Stimulated activated effector memory CD8-positive, alpha-beta T cell treated with anti-CD3 and anti-CD28 coated beads, Interleukin-12 subunit alpha, Interleukin-12 subunit beta, amount 100 ng/mL, for 72 hours (primary cell): Measurements from ENCODE around the gene NPAS3.

Experiments
- ATAC-seq: fragments of 150-1000 bp; cut with Tn5 transposase; 2 replicates; pipeline ENCODE4 v1.10.0; 2021
- DNase-seq, 2 donors: peaks; one replicate each; pipeline ENCODE4 v3.0.0; 2021 to 2022; ENCODE audit warnings: low spot score in 2 of 2
- H3K27ac Mint-ChIP-seq: one replicate; pipeline ENCODE4 v1.8.0; 2022; ENCODE audit warnings: mild to moderate bottlenecking, mixed read lengths
- H3K36me3 Mint-ChIP-seq: one replicate; pipeline ENCODE4 v1.8.0; 2022; ENCODE audit warnings: mild to moderate bottlenecking, mixed read lengths
- H3K4me1 Mint-ChIP-seq: one replicate; pipeline ENCODE4 v1.8.0; 2022; ENCODE audit warnings: mixed read lengths
- H3K4me3 Mint-ChIP-seq: one replicate; pipeline ENCODE4 v1.8.0; 2022; ENCODE audit warnings: mild to moderate bottlenecking, mixed read lengths
- H3K9me3 Mint-ChIP-seq: one replicate; pipeline ENCODE4 v1.8.0; 2022; ENCODE audit warnings: mixed read lengths

The NPAS3 gene

DNA sequence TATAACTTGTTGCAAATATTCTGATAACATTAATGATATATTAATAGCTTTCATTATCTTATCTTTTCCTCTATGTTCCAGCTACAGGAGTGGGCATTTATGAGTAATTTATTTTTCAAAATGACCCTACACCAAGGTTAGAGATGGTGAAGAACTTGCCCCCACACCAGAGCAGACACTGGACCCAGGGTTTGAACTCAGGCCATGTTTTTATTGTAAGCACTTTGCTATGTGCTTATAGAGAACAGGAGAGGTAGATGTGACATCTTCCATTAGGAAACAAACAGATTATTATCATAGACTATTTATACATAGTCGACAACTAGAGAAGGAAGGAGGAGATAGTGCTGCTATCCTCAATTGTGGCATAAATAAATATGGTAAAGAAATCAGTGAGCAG lies 747.0 kb downstream of the NPAS3 start:
- no peak overlapping the region for H3K4me3 Mint-ChIP-seq
- DNase-seq, result no peak

DNA sequence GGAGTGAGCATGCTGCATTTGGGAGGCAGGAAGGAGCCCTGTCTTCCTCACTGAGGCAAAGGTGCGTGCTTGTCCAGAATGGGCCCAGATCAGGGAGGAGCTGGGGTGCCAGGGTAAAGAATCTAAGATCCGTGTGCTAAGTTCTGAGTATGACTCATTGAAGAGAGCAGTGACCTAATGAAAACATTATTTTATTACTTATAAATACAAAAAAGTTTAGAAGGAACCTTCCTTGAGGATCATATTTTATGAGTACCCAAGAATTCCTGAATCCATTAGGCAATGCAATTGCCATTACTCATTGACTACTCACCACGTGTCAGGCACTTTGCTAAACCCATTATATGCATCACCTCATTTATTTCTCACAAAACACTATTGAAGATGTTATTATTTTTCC lies 747.5 kb downstream of the NPAS3 start:
- Mint-ChIP-seq H3K36me3 (no peaks in the 10 kb centered on the region), H3K27ac (no peak overlapping the region), H3K9me3 (no peaks in the 10 kb centered on the region), H3K4me3 (no peak overlapping the region), H3K4me1 (no peaks in the 10 kb centered on the region)
- no peak for ATAC-seq
- DNase-seq, result no peak

More for the DNA sequence above, 747.0 kb downstream of the NPAS3 start:
- ATAC-seq, result no peak
- Mint-ChIP-seq H3K4me1 (no peaks in the 10 kb centered on the region), H3K36me3 (no peaks in the 10 kb centered on the region), H3K9me3 (no peaks in the 10 kb centered on the region), H3K27ac (no peak overlapping the region)

DNA sequence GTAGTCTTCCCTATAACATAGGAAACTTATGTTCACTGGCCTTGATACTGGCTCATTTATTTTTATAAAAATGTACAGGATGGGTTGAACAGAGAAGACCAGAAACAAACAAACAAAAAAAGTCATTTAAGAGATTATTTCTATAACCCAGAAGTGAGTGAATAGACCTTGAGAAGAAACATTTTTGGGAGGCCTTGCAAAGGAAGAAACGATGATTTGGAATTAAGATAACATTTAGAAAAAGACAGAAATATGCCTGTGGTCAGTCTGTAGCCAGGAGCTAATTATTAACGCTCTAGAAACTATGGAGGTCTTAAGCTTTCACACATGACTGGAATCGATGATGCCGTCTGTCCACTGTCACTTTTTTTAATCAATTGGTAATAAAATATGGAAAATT lies 748.2 kb downstream of the NPAS3 start:
- Mint-ChIP-seq H3K27ac (no peak overlapping the region), H3K9me3 (no peaks in the 10 kb centered on the region), H3K4me1 (no peaks in the 10 kb centered on the region), H3K36me3 (no peaks in the 10 kb centered on the region), H3K4me3 (no peak overlapping the region)
- ATAC-seq (no peak), DNase-seq (no peak)

DNA sequence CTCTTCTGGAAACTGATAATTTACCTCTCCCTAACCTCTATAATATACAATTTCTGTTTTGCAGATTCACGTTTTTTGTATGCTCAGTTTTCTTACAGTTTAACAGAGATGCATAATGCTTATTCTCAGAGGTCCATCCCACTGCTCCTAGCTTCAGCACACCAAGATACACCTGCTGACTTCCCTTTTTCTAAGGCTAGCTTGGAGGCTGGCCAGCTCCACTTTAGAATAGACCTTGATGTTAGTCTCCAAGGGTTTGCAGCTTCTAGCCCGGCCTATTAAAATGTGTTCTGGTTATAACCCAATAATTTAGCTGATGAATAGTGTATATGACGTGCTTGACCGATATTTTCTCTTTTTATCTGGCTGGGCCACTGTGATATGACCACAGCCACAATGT lies 751.0 kb downstream of the NPAS3 start:
- Mint-ChIP-seq H3K4me3 (no peak overlapping the region), H3K36me3 (no peaks in the 10 kb centered on the region), H3K4me1 (no peaks in the 10 kb centered on the region), H3K9me3 (no peaks in the 10 kb centered on the region), H3K27ac (no peak overlapping the region)
- ATAC-seq (no peak), DNase-seq (no peak)

DNA sequence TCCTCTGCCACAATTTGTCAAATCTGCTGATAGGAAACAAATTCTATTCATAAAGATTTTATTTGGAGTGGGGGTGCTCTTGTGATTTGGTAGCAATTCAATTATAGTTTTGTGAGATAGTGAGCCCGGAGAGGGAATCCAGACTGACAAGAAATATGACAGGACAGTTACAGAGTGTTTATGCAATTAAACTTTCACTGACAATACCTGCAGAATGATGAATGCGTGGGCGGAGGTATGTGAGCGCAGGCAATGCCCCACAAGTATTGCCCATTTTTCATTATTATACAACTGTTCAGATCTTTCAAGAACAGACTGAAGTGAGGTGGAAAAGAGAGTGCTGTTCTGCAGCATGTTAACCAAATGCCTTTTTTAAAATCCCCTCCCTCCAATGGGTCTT lies 753.2 kb downstream of the NPAS3 start:
- DNase-seq (no peak), ATAC-seq (no peak)
- no peaks in the 10 kb centered on the region for H3K4me1 Mint-ChIP-seq
- H3K9me3 Mint-ChIP-seq, result no peaks in the 10 kb centered on the region
- H3K4me3 Mint-ChIP-seq, result no peak overlapping the region
- H3K36me3 Mint-ChIP-seq, result no peaks in the 10 kb centered on the region
- H3K27ac Mint-ChIP-seq, result no peak overlapping the region

DNA sequence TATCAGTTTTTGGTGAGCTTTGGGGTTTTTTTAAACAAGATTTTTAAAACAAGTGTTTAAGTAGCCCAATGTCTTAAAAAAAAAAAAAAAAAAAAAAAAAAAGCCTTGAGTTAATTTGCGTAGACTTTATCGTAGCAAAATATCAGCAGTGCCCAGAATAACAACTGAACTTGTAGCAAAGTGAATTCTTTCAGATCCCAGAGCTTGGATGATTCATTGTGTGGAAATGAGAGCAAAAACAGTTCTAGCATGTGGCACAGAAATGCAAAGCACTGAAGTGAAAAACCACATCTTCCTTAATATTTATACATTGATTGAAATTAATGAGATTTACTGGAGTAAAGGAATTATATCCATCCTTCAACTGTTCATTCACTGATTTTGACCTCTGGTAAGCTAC lies 754.1 kb downstream of the NPAS3 start:
- ATAC-seq (no peak), DNase-seq (no peak)
- Mint-ChIP-seq H3K4me1 (no peaks in the 10 kb centered on the region), H3K27ac (no peak overlapping the region), H3K9me3 (no peaks in the 10 kb centered on the region), H3K4me3 (no peak overlapping the region), H3K36me3 (no peaks in the 10 kb centered on the region)

DNA sequence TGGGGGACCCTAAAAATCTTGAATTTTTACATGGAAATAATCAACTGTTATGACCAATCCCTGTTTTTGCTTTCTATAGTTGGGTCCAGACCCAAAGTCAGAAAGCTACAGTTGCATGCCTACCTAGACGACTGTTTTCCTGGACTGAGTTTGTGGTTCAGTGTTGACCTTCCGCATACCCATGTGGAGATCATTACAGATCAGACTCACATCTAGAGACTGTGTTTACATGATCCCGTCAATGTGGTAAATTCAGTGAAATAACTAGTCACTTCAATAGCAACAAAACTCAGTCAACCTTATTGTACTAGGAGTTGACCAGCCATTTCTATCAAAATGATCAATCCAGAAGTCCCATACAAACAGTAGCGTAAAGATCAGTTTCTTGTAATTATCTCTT lies 754.6 kb downstream of the NPAS3 start:
- Mint-ChIP-seq H3K4me1 (no peaks in the 10 kb centered on the region), H3K4me3 (no peak overlapping the region), H3K36me3 (no peaks in the 10 kb centered on the region), H3K27ac (no peak overlapping the region), H3K9me3 (no peaks in the 10 kb centered on the region)
- DNase-seq, result no peak
- no peak for ATAC-seq

DNA sequence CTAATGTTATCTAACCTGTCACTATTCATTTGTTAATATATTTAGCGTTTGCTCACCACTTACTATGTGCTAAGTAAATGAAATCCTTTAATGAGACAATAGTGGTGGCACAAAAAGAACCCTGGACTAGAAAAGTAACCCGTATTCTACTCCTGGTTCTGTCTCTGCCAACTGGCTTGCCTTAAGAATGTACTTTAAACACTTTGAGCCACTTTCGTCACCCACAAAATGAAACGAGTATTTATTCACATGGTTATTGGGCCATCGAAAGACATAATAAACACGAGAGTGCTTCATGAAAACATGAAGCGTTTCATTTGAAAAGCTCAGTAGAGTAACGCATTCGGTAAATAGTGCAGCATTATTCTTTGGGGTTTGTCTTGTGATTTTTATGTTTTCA lies 757.5 kb downstream of the NPAS3 start:
- DNase-seq (no peak), ATAC-seq (no peak)
- H3K27ac Mint-ChIP-seq, result no peak overlapping the region
- no peaks in the 10 kb centered on the region for H3K4me1 Mint-ChIP-seq
- H3K36me3 Mint-ChIP-seq, result no peaks in the 10 kb centered on the region
- no peaks in the 10 kb centered on the region for H3K9me3 Mint-ChIP-seq
- H3K4me3 Mint-ChIP-seq, result no peak overlapping the region

DNA sequence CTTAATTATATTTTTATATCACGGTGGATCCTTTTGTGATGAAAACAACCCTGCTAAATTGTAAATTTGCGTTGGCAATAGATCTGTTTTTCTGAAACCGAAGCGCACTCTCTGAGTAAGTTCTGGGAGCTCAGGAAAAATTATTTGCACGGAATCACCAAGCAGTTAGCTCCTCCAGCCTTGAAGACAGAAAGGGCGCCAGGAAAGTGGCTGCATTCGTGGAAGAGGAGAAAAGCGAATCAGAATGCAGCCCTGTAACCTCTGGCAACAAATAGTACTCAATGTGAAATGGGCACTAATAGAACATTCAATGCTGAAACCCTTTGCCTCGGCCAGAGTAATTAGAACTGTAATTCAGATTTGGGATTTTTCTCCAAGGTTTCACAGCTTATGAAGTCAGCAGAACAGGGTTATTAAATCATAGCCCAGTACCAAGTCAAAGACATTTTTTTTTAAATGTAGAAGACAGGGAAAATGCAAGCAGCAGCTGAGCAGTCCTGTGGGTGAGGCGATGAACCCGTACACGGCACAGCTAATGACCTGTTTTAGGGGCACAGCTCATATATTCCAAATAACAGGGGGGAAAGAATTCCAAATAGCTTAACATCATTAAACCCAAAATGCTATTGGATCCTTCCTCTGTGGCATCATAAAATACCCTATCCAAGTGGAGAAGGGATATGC lies 760.8 kb downstream of the NPAS3 start:
- H3K4me1 Mint-ChIP-seq, result no peaks in the 10 kb centered on the region
- H3K36me3 Mint-ChIP-seq, result no peaks in the 10 kb centered on the region
- H3K4me3 Mint-ChIP-seq, result no peak overlapping the region
- peaks cover 3% of the 10 kb centered on the region for H3K9me3 Mint-ChIP-seq
- H3K27ac Mint-ChIP-seq, result no peak overlapping the region
- no peak for ATAC-seq
- no peak for DNase-seq

DNA sequence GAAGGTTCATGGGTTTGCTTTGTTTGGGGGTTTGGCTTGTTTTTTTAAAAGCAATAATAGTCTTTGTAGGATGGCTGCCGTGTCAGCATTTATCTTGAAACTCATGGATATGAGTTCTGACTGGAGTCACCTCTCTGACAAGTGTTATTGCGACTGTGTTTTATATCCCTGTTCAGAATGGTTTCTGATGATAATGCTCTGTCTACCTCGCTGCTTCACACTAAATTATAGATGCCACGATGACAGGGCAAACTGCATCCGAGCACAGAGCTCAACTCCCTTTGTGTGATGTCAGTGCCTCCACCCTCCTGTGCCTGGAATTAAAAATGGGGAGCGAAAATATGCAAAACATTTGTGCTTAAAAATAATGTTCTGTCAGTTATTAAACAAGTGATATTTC lies 761.4 kb downstream of the NPAS3 start:
- Mint-ChIP-seq H3K4me1 (no peaks in the 10 kb centered on the region), H3K4me3 (no peak overlapping the region), H3K36me3 (no peaks in the 10 kb centered on the region), H3K9me3 (peaks cover 3% of the 10 kb centered on the region), H3K27ac (no peak overlapping the region)
- DNase-seq (no peak), ATAC-seq (no peak)

DNA sequence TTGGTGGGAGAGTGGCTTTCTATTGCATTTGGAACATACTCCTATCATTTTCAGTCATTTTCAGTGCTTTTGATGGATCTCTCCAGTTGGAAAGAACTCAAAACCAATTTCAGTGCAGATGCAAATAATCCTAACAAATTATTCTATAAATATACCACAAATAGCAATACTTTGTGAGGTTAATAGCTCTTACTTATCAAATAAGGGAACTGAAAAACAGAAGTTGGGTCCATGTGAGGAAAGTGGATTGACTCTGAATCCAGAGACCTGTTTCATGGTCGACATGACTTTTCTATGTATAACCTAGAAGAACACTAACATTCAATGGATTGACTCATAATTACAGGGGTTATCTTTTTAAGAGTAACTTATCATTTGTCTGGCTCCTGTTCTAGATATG lies 763.6 kb downstream of the NPAS3 start:
- Mint-ChIP-seq H3K9me3 (peaks cover 3% of the 10 kb centered on the region), H3K36me3 (no peaks in the 10 kb centered on the region), H3K4me1 (no peaks in the 10 kb centered on the region), H3K4me3 (no peak overlapping the region), H3K27ac (no peak overlapping the region)
- DNase-seq, result no peak
- ATAC-seq, result no peak

DNA sequence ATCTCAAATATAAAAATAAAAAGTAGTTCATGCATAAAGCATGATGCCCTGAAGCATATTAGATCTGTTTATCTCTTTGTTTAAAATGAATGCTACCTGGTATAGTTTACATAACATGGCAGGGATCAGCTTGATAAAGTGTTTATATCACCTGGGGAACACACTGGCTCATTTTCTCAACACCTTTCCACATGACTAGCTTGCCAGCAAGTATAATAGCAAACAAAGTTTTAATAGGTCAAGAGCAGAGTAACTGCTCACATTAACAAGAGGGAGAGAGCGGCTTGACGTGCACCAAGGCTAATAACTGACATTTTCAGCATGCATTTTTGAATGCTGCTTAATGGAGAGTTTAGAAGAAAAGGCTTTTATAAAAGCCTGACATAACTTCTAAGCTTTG lies 765.8 kb downstream of the NPAS3 start:
- Mint-ChIP-seq H3K36me3 (no peaks in the 10 kb centered on the region), H3K4me1 (no peaks in the 10 kb centered on the region), H3K9me3 (peaks cover 3% of the 10 kb centered on the region), H3K27ac (no peak overlapping the region), H3K4me3 (no peak overlapping the region)
- no peak for ATAC-seq
- DNase-seq, result no peak

DNA sequence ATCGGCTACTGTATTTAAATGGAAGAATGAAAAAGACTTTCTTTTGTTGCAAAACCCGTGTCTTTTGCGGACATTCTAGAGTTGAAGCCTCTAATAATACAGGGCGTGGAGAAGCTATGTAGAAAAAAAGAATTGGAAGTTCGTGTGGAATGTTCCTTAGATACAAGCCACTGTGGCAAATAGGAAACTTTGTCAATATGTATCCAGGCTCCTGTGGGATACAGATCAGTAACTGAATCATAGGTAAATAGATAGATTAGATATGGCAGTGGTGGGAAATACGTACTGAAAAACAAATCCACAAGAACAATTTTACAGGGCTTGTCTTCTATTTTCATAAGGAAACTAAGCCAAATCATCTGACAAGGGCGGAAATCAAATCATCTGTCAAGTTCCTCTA lies 766.8 kb downstream of the NPAS3 start:
- H3K9me3 Mint-ChIP-seq, result peaks cover 3% of the 10 kb centered on the region
- no peaks in the 10 kb centered on the region for H3K36me3 Mint-ChIP-seq
- ATAC-seq (no peak), DNase-seq (no peak)
- no peaks in the 10 kb centered on the region for H3K4me1 Mint-ChIP-seq
- H3K4me3 Mint-ChIP-seq, result no peak overlapping the region
- H3K27ac Mint-ChIP-seq, result no peak overlapping the region

DNA sequence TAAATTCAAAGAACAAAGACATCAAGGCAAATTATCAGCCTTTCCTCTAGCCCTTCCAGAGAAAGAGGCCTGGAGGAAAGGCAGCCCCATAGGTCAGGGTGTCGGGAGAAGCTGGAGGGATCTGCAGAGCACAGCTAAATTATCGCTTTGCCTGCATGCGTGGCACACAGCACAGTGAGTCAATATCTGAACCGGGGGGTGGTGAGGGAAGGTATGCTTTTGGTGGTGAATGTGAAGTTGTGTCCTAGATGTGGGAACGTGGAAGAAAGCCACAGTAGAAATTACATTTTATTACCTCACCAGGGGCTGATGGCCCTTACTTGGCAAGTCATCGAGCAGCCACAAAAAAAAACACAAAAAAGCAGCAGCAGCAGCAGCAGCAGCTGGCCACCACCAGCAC lies 769.0 kb downstream of the NPAS3 start:
- H3K4me3 Mint-ChIP-seq, result no peak overlapping the region
- DNase-seq (no peak), ATAC-seq (no peak)
- no peaks in the 10 kb centered on the region for H3K4me1 Mint-ChIP-seq
- no peak overlapping the region for H3K27ac Mint-ChIP-seq
- H3K36me3 Mint-ChIP-seq, result no peaks in the 10 kb centered on the region
- no peaks in the 10 kb centered on the region for H3K9me3 Mint-ChIP-seq

DNA sequence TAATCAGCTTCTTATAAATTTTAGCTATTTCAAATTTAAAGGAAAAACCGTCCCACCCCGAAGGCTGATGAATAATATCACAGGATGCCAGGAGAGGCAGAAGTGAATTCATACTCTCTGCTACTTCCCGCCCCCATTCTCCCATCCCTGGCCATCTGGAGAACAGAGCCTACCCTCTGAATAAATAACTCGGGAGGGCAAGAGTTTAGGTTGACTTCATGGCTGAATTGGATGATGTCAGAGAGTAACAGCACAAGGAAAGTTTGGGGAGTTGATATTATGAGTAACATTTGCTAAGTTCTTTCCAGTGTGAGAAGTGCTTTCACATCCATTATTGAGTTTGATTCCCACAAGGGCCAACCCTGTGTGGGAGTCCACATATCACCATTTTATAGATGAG lies 770.6 kb downstream of the NPAS3 start:
- H3K27ac Mint-ChIP-seq, result no peak overlapping the region
- H3K36me3 Mint-ChIP-seq, result no peaks in the 10 kb centered on the region
- no peaks in the 10 kb centered on the region for H3K4me1 Mint-ChIP-seq
- DNase-seq (no peak), ATAC-seq (no peak)
- no peaks in the 10 kb centered on the region for H3K9me3 Mint-ChIP-seq
- no peak overlapping the region for H3K4me3 Mint-ChIP-seq

DNA sequence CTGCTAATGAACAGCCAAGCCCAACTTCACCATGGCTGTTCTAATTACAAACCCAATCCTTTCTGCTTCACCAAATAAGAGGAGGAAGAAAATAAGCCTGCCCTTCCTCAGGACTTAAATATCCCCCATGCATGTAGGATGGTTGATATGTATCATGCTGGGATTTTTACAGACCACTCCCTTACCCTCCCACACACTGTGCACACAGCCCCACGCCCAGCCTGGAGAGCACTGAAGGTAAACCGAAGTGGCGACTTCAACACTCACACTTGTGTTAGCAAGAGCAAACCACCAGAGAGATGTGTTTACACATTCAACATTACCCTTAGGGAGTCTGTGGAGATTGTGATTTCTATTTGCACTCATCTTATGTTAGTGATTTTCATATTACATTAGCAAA lies 771.0 kb downstream of the NPAS3 start:
- H3K36me3 Mint-ChIP-seq, result no peaks in the 10 kb centered on the region
- H3K4me1 Mint-ChIP-seq, result no peaks in the 10 kb centered on the region
- no peak overlapping the region for H3K4me3 Mint-ChIP-seq
- H3K9me3 Mint-ChIP-seq, result no peaks in the 10 kb centered on the region
- no peak overlapping the region for H3K27ac Mint-ChIP-seq
- DNase-seq, result no peak
- ATAC-seq, result no peak

DNA sequence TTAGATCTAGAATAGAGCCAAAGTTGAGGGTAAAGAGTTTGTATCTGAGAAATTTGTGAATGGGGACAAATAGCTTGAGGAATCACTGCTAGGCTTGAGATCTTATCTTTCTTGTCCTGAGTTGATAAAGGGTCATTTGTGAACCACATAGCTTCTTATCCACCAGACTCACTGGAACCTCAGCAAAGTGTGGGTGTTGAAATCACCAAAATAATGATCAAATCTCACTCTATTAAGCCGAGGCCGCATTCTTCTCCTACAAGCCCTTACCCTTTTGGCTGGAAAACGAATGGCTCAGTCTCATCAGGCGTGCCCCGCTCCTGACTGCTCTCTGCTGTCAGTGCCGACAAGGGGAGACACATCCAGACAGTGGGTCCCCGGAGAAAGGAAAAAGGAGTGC lies 771.6 kb downstream of the NPAS3 start:
- ATAC-seq (no peak), DNase-seq (no peak)
- H3K27ac Mint-ChIP-seq, result no peak overlapping the region
- H3K36me3 Mint-ChIP-seq, result no peaks in the 10 kb centered on the region
- H3K4me1 Mint-ChIP-seq, result no peaks in the 10 kb centered on the region
- no peak overlapping the region for H3K4me3 Mint-ChIP-seq
- no peaks in the 10 kb centered on the region for H3K9me3 Mint-ChIP-seq
